Endothelial cell (in vitro differentiated cells): ENCODE results near the gene ADARB2. TPM values are rescaled to one million over a fixed set of nuclear protein-coding genes. Genes with fewer than 3 reads are reported as not detected.

ENCODE experiments used
- DNase-seq: peaks from one replicate; pipeline ENCODE4 v3.0.0; 2021; ENCODE audit warnings: low spot score
- H3K27ac Mint-ChIP-seq: one replicate; pipeline ENCODE4 v1.8.0; 2021; ENCODE audit warnings: mixed read lengths, inconsistent platforms; ENCODE audit not compliant: unreplicated experiment
- H3K27me3 Mint-ChIP-seq: one replicate; pipeline ENCODE4 v1.8.0; 2021; ENCODE audit warnings: mild to moderate bottlenecking, moderate library complexity, mixed read lengths, inconsistent platforms; ENCODE audit not compliant: unreplicated experiment
- H3K36me3 Mint-ChIP-seq: one replicate; pipeline ENCODE4 v1.8.0; 2021; ENCODE audit warnings: mild to moderate bottlenecking, low read depth, mixed read lengths, inconsistent platforms; ENCODE audit not compliant: unreplicated experiment
- H3K4me1 Mint-ChIP-seq: one replicate; pipeline ENCODE4 v1.8.0; 2021; ENCODE audit warnings: mild to moderate bottlenecking, mixed read lengths, inconsistent platforms; ENCODE audit not compliant: unreplicated experiment
- H3K4me3 Mint-ChIP-seq: one replicate; pipeline ENCODE4 v1.8.0; 2021; ENCODE audit warnings: mild to moderate bottlenecking, mixed read lengths, inconsistent platforms; ENCODE audit not compliant: unreplicated experiment
- H3K9me3 Mint-ChIP-seq: one replicate; pipeline ENCODE4 v1.8.0; 2021; ENCODE audit warnings: mixed read lengths, inconsistent platforms; ENCODE audit not compliant: unreplicated experiment
- CTCF ChIP-seq: fragments of 200-600 bp; sonication (generic); IDR thresholded peaks from one replicate; pipeline ENCODE4 v1.5.0; 2021; ENCODE audit warnings: antibody characterized with exemption; ENCODE audit not compliant: unreplicated experiment
- total RNA-seq: library from RNA; stranded (reverse); fragmentation: NEBNext Ultra II Directional; extraction: Animal tissue kit (Norgen Biotek cat#: 25700); gene quantifications from one replicate; pipeline ENCODE4 v1.2.1, GENCODE V29; 2021; ENCODE audit not compliant: unreplicated experiment

The ADARB2 gene
- total RNA-seq, 1 donor from 2014 or later, result 54.9 TPM

- H3K4me1 Mint-ChIP-seq, result peaks cover 2% of the 10 kb centered on the region
- no peak for TF ChIP-seq CTCF
- DNase-seq, result no peak
- H3K9me3 Mint-ChIP-seq, result no peaks in the 10 kb centered on the region
- H3K4me3 Mint-ChIP-seq, result no peak overlapping the region
- peaks cover 3% of the 10 kb centered on the region for H3K27me3 Mint-ChIP-seq
- H3K36me3 Mint-ChIP-seq, result no peaks in the 10 kb centered on the region
- no peak overlapping the region for H3K27ac Mint-ChIP-seq
These were observed 141.6 kb downstream of the ADARB2 start for GRCh38 chr10:1595726-1596125.

GRCh38 chr10:1595242-1595600, 142.1 kb downstream of the ADARB2 start:
- Mint-ChIP-seq H3K36me3 (no peaks in the 10 kb centered on the region), H3K4me1 (peaks cover 2% of the 10 kb centered on the region), H3K27me3 (peaks cover 3% of the 10 kb centered on the region), H3K27ac (no peak overlapping the region), H3K4me3 (no peak overlapping the region), H3K9me3 (no peaks in the 10 kb centered on the region)
- no peak for TF ChIP-seq CTCF
- no peak for DNase-seq

GRCh38 chr10:1594372-1595241, 142.7 kb downstream of the ADARB2 start:
- H3K27ac Mint-ChIP-seq, result no peak overlapping the region
- H3K9me3 Mint-ChIP-seq, result no peaks in the 10 kb centered on the region
- no peaks in the 10 kb centered on the region for H3K36me3 Mint-ChIP-seq
- no peak for TF ChIP-seq CTCF
- H3K4me3 Mint-ChIP-seq, result no peak overlapping the region
- no peak for DNase-seq
- peaks cover 3% of the 10 kb centered on the region for H3K27me3 Mint-ChIP-seq
- peaks cover 2% of the 10 kb centered on the region for H3K4me1 Mint-ChIP-seq

- no peak overlapping the region for H3K27ac Mint-ChIP-seq
- peaks cover 4% of the 10 kb centered on the region for H3K36me3 Mint-ChIP-seq
- no peaks in the 10 kb centered on the region for H3K9me3 Mint-ChIP-seq
- DNase-seq, result no peak
- peaks cover 2% of the 10 kb centered on the region for H3K4me1 Mint-ChIP-seq
- no peak overlapping the region for H3K4me3 Mint-ChIP-seq
- TF ChIP-seq CTCF, result no peak
- H3K27me3 Mint-ChIP-seq, result peaks cover 5% of the 10 kb centered on the region
These were observed 145.6 kb downstream of the ADARB2 start for GRCh38 chr10:1591742-1592141.

GRCh38 chr10:1591045-1591444, 146.3 kb downstream of the ADARB2 start:
- H3K27me3 Mint-ChIP-seq, result peaks cover 5% of the 10 kb centered on the region

More at GRCh38 chr10:1591045-1591444, 146.3 kb downstream of the ADARB2 start:
- TF ChIP-seq CTCF, result no peak
- Mint-ChIP-seq H3K9me3 (no peaks in the 10 kb centered on the region), H3K4me3 (no peak overlapping the region), H3K27ac (no peak overlapping the region), H3K4me1 (peaks cover 2% of the 10 kb centered on the region), H3K36me3 (peaks cover 4% of the 10 kb centered on the region)
- no peak for DNase-seq
